Suprapubic skin (tissue), 4 donors: Measurements from ENCODE around the gene CD163.

Experiments used
- POLR2A ChIP-seq, 2 donors: fragments of 450-650 bp; IDR thresholded peaks; one replicate each; pipeline ENCODE4 v1.6.1; 2017; ENCODE audit warnings: antibody characterized with exemption in 2 of 2, mild to moderate bottlenecking in 2 of 2, moderate library complexity in 2 of 2
- POLR2AphosphoS5 ChIP-seq, 3 donors: sonication (generic); formaldehyde crosslinking; IDR thresholded peaks; one replicate each; pipeline ENCODE4 v1.6.1; 2017; ENCODE audit warnings: antibody characterized with exemption in 3 of 3
- TF ChIP-seq, protein P1 (sequence below), 2 donors: fragments of 200-600 bp in 1 of 2; fragments of 450-650 bp in 1 of 2; sonication (generic) in 1 of 2; IDR thresholded peaks; one replicate each; pipeline ENCODE4 v1.5.1; 2016 to 2019; ENCODE audit warnings: antibody characterized with exemption in 2 of 2, mild to moderate bottlenecking in 1 of 2, moderate library complexity in 1 of 2

DNA sequence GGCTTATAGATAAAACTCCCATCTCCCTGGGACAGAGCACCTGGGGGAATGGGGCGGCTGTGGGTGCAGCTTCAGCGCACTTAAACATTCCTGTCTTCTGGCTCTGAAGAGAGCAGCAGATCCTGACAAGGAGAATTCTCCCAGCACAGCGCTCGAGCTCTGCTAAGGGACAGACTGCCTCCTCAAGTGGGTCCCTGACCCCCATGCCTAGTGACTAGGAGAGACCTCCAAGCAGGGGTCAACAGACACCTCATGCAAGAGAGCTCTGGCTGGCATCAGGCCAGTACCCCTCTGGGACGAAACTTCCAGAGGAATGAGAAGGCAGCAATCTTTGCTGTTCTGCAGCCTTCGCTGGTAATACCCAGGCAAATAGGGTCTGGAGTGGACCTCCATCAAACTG lies 31.5 kb downstream of the CD163 start:
- TF ChIP-seq, protein P1, sequence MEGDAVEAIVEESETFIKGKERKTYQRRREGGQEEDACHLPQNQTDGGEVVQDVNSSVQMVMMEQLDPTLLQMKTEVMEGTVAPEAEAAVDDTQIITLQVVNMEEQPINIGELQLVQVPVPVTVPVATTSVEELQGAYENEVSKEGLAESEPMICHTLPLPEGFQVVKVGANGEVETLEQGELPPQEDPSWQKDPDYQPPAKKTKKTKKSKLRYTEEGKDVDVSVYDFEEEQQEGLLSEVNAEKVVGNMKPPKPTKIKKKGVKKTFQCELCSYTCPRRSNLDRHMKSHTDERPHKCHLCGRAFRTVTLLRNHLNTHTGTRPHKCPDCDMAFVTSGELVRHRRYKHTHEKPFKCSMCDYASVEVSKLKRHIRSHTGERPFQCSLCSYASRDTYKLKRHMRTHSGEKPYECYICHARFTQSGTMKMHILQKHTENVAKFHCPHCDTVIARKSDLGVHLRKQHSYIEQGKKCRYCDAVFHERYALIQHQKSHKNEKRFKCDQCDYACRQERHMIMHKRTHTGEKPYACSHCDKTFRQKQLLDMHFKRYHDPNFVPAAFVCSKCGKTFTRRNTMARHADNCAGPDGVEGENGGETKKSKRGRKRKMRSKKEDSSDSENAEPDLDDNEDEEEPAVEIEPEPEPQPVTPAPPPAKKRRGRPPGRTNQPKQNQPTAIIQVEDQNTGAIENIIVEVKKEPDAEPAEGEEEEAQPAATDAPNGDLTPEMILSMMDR (IDR thresholded peaks at IDR 0.05): no peak
- no peak for TF ChIP-seq POLR2A (IDR thresholded peaks at IDR 0.05)
- no peak for TF ChIP-seq POLR2AphosphoS5 (IDR thresholded peaks at IDR 0.05)
